Embryonic facial prominence (tissue), 1 donor: ENCODE data around the gene PRDM16.

Experiments
- DNase-seq: peaks from one replicate; pipeline ENCODE4 v3.0.0-alpha.2; 2016; ENCODE audit errors: extremely low spot score

Gene PRDM16

DNA sequence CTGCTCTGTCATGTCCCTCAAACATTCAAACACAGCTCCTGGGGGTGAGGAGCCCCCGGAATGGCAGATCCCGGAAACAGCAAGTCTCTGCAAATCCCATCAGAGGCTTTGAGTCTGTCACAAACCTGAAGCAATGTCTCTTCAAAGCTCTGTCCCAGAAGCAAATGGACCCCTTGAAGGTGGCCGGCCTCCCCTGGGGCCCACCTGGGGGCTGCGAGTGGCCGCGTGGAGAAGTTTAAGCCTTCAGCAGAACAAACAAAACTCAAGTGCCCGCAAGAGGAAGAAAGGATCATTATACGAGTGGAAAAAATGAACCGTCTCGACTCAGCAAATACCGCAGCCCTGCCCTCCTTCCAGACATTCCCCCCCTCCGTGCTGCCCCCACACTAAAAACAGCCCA, 53.3 kb downstream of the PRDM16 start:
- DNase-seq, result no peak

DNA sequence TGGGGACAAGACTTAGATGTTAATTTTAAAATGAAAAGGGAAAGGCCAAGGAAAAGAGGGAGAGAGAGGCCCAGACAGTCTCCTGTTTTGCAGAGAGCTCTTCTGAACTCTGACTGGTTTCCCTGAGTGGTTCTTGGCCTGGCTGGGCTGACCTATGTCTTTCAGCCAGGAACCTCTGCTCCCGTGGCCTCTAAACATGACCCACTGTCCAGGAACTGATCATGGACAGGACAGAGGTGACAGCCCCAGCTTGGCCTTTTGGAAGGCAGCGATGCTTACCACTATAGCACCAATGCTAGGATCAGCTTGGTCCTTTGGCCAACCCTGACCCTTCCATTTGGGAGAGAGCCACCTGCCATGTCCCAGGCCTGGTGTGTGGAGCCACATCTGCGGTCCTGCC, 55.2 kb downstream of the PRDM16 start:
- DNase-seq, result no peak

DNA sequence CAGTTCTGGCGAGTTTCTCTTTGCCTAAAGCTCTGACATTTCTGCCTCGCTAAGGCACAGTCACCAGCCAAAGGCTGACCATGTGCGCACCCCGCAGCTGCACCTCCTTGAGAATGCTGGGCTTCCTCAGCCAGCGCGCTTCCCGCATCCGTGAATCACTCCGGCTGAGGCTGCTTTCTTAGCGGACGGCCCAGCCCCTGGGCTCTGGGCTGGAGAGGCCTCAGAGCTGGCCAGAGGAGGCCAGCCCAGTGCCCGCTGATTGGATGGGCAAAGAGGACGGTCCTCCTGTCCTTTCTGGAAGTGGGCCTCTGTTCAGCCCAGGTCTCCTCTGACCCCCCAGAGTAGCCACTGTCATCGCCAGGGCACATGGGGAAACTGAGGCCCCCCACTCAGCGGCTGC, 56.1 kb downstream of the PRDM16 start:
- no peak for DNase-seq

DNA sequence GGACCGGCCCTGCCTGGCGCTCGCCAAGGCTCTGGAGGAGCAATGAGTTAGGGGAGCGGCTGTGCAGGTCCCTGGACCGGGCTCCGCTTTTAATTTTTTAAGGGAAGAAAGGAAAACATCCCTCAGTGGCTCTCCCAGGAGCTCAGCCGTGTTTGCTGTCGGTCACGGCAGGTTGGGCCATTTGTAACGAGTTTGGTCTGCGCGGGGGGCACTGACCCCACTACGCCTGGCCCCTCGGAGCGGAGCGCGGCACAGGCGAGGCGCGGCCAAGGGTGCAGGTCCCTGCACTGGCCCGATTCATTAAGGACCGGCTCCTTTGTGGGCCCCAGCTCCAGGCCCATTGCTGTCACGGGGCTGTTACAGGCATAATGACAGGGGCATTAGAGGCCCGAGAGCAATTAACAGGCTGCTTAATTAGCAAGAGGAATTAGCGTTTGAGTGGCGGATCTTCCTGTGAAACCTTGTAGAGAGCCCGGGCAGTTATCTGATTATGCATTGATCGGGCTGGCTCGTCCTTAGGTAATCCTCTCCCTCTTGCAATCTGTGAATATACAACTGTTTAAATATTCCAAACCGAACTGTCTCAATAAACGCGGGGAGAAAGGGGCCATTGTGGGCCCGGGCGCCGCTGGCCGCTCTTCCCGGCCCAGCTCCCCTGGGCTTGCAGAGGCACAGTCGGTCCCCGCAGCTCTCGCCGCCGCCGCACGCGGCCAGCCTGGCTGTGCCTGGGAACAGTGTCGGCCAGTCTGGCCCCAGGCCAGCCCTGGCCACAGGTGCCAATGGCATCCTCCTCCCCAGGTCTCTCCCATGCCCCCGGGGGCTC, 56.8 kb downstream of the PRDM16 start:
- no peak for DNase-seq

DNA sequence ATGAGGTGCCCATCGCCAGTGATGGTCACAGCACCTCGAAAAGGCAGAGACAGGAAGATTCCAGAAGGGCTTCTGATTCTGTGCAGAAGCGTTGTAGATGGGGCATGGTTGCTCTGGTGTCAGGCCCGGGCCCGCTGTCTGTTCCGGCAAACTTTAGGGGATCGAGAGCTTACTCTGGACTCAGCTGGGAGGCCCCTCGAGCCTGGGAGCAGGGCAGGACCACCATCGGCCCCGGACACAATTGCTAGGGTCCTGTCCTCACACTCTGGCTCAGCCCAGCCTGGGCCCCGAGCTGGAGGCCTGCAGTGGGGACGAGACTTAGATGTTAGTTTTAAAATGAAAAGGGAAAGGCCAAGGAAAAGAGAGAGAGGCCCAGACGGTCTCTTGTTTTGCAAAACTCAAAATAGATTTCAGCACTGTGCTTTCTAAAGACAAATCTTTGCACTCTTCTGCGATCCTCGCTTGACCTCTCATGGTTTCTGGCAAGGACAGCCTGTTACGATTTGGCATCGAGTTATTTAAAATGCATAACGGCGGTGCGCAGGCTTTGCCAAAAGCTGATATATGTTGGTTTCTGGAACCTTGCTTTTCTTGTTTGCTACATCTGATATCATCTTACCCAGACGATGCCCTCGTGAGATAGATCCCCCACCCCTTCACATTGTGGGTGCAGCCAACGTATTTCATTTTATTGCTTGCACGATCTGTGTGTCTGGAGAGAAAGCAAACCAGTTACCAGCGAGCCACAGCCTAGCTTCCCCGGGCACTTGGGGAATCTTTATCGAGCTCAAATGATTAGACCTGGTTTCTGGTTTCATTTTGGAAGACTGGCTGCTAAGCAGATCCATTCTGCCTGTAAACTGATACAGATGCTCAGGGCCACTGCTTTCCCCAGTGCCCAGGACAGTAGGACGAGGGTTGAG, 58.0 kb downstream of the PRDM16 start:
- no peak for DNase-seq

DNA sequence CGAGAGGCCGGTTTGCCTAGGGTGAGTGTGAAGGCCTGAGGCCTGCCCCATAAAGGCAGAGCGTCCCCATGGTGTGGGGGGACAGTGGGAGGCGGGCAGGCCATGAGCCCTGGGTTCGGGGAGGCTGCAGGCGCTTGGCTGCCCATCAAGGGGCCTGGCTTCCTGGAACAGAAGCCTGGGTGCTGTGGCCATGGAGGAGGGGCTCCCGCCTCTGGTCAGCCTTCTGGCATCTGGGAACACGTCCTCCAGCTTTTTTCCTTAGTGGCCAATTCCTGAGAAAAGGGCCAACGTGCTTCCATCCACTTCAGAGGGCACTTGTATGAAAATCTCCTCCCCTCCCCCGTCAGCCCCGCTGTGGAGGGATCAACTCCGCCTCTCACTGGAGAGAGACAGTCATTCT, 58.7 kb downstream of the PRDM16 start:
- no peak for DNase-seq

DNA sequence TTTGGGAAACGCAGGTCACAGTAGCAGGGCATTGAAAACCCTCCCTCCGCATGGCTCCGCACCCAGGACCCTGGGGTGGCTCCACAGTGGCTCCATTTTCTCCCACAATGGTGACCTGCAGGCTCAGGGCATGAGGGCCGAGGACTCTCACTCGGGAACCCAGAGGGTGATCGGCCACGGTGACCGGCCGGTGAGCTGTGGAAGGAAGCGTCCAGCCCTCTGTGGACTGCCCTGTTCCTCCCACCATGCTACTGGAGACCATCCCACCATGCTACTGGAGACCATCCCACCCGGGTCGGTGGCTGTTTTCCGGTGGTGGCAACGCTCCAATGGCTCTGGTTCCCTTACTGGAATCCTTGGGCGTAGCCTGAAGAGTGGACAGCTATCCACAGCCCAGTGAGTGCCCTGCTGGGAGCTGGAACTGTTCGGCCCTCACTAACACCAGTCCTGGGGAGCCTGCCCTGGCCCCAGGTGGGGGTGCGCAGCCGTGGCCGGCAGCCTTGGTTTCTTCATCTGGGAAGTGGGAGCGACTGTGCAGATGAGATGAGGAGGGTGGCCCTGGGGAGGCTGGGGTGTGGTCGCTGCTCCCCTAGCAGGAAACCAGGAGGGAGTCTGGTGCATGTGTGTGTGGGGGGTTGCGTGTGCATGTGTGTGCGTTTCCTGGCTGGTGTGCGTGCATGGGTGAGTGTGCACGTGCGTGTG, 59.6 kb downstream of the PRDM16 start:
- DNase-seq, result no peak

DNA sequence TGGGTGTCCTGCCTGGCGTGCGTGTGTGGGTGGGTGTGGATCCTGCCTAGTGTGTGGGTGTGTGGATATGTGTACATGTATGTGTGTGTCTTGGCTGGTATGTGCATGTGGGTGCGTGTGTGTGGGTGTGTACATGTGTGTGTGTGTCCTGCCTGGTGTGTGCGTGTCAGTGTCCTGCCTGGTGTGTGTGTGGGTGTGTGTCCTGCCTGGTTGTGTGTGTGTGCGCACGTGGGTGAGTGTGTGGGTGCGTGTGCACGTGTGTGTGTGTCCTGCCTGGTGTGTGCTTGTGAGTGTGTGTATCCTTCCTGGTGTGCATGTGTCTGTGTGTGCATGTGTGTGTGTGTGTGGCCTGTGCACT, 60.1 kb downstream of the PRDM16 start:
- no peak for DNase-seq

DNA sequence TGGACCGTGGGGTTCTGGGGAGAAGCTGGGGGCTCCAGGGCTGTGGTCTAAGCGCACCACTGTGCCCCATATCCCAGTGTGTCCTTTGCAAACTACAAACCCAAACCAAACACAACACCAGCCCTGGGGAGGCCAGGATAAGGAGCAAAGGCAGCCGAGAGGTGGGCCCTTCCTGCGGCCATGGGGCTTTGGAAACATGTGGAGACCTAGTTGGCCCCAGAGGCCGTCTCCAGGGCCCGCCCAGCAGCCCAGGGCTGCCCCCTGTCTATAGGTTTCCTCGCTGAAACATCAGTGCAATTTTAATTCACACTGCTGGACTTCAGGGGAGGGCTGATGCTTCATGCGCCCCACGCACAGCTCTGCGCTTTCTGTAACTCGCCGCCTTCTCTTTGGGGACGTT, 61.3 kb downstream of the PRDM16 start:
- no peak for DNase-seq

DNA sequence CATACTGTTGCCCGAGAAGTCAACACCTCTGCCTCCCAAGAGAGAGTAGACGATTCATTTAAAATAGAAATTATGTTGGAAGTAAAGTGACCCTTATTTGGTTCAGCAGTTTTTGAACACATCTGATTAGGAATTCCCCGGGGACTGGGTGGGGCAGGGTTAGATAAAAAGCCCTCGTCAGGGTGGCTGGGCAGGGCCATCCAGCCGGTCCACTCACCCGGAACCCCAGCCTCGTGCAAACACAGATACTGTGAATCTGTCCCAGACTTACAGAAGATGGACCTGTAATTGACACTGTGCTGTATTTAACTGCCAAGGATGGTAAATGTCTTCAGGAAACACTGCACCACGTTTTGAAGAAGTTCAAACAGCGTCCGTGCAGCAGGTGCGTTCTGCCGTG, 63.7 kb downstream of the PRDM16 start:
- no peak for DNase-seq

DNA sequence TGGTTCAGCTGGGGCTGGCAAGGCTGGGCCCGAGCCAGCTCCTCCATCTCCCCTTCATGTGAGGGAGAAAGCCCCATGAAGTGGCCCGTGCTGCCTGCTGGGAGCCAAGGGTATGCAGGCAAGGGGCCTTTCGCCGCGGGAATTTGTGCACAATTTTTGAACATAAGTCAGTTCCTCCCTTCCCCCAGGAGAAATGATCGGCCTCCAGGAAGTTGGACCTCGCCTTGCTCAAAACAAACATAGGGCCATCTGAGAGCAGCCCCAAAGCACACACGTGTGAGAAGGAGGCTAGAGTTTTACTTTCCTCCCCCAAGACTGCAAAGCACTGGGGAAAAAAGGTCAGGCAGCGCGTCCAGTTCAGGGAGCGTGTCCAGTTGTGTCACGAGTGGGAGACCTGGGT, 64.7 kb downstream of the PRDM16 start:
- DNase-seq, result no peak

DNA sequence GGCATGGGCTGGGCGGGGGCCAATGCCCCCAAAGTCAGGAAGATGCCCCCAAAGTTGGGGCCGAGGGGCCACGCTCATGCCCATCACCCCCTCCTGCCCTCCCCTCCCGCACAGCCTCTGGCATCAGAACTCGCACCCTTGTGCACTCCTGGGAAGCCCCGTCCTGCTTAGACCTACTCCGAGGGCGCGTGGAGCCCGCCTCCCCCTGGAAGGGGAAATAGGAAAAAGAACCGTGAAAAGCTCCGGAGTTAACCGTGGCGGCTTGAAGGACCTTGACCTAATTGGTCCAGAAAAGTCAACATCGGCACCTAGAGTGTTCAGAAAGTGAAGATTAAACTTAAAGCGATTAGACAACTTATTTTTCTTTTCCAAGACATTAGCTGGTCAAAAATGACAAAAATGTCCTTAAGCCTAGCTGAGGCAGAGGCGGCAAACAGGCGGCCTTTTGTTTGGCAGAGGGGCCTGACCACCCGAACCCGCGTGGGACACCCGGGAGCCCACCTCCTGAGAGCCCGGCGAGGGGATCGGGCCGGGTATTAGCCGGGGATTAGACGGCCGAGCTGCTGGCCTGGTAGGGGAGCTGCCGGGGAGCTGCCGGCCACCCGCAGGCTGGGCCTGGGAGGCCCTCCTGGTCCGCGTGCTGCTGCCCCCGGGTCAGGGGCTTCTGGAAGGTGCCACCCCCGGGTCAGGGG, 65.5 kb downstream of the PRDM16 start:
- no peak for DNase-seq

DNA sequence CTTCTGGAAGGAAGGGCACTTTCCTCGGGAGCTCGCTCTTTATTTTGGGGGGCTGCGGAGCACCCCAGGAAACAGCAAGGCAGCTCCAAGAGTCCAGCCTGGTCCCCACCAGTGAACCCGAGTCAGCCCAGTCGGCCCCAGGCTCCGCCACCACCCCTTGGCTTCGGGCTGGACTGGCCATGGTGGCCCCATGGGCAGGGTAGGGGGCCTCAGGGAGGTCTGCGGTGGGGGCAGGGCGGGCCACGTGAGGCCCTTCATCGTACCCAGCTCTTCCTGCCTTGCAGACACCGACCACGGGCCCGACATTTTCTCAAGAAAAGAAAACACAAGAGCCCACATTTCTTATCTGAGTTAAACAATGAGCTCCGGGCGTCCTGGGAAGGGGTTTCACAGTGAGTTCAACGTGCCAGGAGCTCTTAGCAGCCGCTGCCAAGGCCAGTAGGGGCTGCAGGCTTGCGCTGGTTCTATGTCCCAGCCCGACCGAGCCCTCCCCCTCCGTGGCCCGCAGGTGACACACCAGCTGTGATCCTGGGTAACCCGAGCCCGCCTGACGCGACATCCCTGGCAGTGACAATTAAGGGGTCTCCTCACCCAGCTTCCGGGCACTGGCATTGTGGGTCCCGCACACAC, 66.2 kb downstream of the PRDM16 start:
- DNase-seq, result no peak

DNA sequence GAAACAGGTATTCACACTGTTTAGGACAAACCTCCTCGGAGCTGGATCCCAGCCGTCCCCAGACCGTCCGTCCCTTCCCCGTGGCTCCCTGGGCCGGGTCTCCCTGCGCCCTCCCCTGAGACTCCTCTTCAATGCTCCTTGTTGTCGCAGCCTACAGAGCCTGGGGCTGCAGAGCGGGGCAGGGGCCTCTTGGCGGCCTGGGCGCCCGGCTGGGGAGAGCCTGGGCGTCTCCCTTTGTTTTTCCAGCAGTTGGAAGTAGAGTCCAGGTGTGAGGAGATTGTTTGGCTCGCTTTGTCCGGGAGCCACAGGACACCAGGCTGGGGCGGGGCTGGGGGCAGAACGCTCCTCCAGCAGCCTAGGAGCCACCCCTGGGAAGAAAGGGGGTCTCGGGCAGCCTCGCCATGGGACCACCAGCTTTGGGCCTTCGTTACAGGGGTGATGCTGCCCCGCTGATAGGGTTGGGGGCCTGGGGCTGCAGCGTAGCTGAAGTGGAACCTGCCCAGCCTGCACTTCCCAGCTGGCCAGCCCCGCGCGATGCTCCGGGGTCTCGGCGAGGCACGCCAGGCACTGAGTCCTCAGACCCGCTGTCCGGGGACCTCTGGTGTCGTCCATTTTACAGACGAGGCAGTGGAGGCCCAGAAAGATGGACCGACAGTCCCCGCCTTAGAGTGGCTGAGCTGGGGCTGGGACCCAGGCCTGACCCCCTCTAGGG, 66.9 kb downstream of the PRDM16 start:
- DNase-seq, result no peak

DNA sequence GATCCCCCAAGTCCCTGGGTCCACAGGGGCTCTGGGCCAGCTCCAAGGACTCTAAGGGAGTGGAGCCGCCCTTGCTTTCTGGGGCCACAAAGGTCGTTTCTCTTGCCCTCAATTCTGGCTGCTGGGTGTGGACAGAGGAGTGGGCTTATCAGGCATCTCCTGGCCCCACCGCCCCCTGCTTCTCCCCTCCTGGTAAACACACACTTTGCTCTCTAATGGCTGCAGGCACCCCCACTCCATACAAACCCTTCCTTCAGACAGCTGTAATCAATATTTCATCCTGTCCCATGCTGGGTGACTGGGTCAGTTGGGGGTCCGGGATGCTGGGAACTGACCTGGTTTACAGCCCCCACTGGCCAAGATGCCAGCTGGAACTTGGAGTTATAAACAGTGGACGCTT, 67.5 kb downstream of the PRDM16 start:
- DNase-seq, result no peak

DNA sequence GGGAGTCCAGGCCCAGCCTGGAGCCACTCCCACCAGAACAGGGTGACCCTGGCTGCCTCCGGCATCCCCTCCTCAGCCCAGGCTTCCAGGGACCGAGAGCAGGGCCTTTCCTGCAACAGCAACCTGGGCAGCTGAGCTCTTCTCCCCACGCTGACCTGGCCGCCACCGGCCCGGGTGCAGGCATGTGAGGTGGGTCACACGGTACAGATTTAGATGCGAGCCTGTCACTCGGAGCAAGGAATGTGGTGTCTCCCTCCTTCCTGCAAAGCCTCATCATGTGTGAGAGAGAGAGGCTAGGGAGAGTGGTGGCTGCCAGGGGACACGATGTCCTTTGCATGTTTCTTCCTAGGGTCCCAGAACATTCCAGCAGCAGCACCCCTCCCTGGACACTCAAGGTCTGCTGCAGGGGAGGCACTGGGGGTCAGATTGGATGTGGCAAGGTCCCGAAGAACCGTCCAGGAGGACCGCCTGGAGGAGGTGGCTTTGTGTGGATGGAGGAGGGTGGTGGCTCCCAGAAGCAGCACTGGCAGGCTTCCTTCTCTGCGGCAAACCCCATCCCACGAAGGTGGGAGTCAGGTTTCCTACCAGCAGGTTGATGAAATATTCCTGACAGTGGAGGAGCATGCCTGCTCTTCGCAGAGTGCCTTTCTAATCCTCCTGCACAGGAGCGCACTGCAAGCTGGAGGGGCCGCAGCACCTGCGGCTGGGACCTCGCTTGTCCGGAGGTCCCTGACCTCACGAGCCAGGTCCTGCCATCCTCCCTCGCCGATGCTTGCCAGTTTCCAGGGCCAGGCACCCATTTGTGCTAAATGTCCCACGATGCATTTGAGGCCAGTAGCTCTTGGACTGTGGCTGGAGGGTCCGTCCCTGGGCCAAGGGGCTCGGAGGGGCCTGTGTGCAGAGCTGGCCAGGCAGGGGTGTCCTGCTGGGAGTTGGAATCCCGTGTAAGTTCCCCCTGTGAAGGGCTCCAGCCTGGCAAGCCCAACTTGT, 68.4 kb downstream of the PRDM16 start:
- no peak for DNase-seq

DNA sequence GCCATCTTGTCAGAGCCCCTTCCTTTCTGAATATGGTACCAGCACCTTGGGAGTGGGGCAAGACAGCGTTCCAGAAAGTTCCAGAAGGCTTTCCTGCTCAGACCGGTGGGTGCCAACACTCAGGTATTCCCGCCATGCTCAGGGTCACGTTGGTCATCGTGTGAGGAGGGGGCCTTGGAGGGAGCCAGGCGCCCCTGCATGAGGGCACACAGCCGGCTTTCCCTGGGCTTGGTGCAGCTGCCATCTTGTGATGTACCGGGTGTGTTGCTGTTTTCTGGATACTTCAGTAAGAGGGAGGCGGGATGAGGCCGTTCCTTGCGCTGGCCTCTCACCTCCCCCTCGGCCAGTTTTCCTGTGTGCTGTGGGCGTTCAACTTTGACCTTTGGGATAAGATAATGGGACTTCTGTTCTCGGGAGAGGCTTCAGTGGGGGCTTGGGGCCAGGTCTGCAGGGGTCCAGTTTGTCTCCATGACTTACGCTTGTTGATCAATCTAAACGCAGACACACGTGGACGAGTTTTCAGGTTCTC, 69.7 kb downstream of the PRDM16 start:
- DNase-seq, result no peak

DNA sequence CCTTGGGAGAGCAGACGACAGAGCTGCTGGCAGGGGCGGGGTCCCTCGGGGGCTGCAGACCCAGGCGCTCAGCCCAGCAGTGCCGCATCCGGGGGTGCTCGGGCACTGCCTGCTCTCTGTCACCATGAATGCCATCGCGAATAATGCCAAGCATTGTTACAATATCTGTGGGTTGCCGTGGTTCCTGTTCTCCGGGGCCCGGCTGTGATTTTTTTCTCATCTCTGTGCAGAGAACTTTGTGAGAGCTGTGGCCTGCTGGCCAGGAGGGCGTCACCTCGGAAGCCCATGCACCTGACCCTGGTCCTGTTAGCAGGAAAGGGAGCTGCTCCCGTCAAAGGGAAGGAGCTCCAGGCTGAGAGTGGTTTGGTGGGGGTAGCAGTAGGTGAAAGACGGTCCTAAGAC, 70.4 kb downstream of the PRDM16 start:
- DNase-seq, result no peak

DNA sequence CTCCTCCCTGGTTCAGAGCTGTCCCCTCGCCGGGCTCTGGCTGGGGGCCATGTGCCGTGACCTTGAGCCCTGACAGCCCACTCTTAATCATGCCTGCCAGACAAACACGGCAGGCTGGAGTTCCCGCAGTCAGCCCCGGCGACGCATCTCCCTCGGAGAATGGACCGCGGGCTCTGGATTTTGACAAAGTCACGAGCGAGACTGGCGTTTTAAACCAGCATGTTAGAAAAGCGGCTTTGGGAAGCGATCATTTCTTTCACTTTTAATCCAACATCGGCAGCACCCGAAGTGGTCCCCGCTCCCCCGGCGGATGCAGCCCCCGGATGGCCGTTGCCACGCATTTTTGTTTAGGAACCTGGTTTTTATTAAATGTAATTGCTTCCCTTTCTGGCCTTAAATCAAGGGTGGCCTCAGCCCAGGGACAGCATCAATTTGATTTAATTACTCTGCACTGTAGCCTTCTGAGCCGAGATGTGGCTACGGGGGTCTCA, 70.9 kb downstream of the PRDM16 start:
- no peak for DNase-seq
